Measurements from ENCODE around the gene TSPAN19.

Gene TSPAN19

DNA sequence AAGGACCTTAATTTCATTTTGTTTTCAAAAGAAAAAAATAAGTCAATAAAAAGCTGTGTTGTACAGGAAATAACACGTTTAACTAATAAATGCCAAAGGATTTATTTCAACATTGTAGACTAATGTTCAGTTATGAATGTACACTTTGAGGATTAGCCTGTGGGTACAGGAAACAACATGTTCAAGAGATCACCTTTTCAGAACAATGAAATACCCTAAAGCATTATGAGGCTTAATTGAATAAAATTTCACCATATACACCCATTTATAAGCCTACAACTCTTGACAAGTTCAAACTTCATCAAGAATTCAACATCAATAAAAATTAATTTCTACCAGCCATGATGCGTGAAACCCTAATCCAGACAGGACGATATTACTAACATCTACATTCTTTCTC is 66.9 kb downstream of the TSPAN19 start:
- TF ChIP-seq, protein P1, sequence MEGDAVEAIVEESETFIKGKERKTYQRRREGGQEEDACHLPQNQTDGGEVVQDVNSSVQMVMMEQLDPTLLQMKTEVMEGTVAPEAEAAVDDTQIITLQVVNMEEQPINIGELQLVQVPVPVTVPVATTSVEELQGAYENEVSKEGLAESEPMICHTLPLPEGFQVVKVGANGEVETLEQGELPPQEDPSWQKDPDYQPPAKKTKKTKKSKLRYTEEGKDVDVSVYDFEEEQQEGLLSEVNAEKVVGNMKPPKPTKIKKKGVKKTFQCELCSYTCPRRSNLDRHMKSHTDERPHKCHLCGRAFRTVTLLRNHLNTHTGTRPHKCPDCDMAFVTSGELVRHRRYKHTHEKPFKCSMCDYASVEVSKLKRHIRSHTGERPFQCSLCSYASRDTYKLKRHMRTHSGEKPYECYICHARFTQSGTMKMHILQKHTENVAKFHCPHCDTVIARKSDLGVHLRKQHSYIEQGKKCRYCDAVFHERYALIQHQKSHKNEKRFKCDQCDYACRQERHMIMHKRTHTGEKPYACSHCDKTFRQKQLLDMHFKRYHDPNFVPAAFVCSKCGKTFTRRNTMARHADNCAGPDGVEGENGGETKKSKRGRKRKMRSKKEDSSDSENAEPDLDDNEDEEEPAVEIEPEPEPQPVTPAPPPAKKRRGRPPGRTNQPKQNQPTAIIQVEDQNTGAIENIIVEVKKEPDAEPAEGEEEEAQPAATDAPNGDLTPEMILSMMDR (IDR thresholded peaks at IDR 0.05; ENCODE audit: insufficient read depth, low read length): no peak
- no peak for TF ChIP-seq GABPA (IDR thresholded peaks at IDR 0.05; ENCODE audit: low read depth)
- no peak for TF ChIP-seq SPI1 (IDR thresholded peaks at IDR 0.05; ENCODE audit: borderline replicate concordance, low read depth)
- TF ChIP-seq, protein P2, sequence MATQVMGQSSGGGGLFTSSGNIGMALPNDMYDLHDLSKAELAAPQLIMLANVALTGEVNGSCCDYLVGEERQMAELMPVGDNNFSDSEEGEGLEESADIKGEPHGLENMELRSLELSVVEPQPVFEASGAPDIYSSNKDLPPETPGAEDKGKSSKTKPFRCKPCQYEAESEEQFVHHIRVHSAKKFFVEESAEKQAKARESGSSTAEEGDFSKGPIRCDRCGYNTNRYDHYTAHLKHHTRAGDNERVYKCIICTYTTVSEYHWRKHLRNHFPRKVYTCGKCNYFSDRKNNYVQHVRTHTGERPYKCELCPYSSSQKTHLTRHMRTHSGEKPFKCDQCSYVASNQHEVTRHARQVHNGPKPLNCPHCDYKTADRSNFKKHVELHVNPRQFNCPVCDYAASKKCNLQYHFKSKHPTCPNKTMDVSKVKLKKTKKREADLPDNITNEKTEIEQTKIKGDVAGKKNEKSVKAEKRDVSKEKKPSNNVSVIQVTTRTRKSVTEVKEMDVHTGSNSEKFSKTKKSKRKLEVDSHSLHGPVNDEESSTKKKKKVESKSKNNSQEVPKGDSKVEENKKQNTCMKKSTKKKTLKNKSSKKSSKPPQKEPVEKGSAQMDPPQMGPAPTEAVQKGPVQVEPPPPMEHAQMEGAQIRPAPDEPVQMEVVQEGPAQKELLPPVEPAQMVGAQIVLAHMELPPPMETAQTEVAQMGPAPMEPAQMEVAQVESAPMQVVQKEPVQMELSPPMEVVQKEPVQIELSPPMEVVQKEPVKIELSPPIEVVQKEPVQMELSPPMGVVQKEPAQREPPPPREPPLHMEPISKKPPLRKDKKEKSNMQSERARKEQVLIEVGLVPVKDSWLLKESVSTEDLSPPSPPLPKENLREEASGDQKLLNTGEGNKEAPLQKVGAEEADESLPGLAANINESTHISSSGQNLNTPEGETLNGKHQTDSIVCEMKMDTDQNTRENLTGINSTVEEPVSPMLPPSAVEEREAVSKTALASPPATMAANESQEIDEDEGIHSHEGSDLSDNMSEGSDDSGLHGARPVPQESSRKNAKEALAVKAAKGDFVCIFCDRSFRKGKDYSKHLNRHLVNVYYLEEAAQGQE (IDR thresholded peaks at IDR 0.05; ENCODE audit: insufficient replicate concordance, low read depth): no peak
- no peak for TF ChIP-seq POLR2AphosphoS5 (IDR thresholded peaks at IDR 0.05; ENCODE audit: low read depth)
- no peaks in the 10 kb centered on the region for H3K27me3 ChIP-seq (ENCODE audit: insufficient read depth, poor library complexity, severe bottlenecking)

More for the DNA sequence above, 66.9 kb downstream of the TSPAN19 start:
- DNase-seq (ENCODE audit: low read depth in 1 of 2, low spot score in 1 of 2): no peak
- no peak overlapping the region for H3K4me3 ChIP-seq (replicated peaks; ENCODE audit: insufficient read depth, low read length)
- no peak overlapping the region for H3K27ac ChIP-seq (replicated peaks)

Measured in HL-60 (cell line).